ENCODE results near the gene DNTT.

GRCh38 chr10:96374985-96375830 lies 71.0 kb downstream of the DNTT start:
- TF ChIP-seq CTCF (conservative IDR thresholded peaks at IDR 0.05; ENCODE audit: low read depth in 2 of 2) (peak; percentile 84 to 100), POLR2AphosphoS5 (IDR thresholded peaks at IDR 0.05; ENCODE audit: low read depth) (no peak), REST (IDR thresholded peaks at IDR 0.05; ENCODE audit: unreplicated experiment) (no peak), EZH2 (IDR thresholded peaks at IDR 0.05; ENCODE audit: low read depth, unreplicated experiment) (no peak), EZH2phosphoT487 (IDR thresholded peaks at IDR 0.05; ENCODE audit: unreplicated experiment) (no peak), ETS1 (IDR thresholded peaks at IDR 0.05) (no peak), NANOG (IDR thresholded peaks at IDR 0.05; ENCODE audit: borderline replicate concordance) (no peak), CREB1 (CRISPR knock-in tag; IDR thresholded peaks at IDR 0.05; ENCODE audit: low read depth) (no peak), ZNF114 (CRISPR knock-in tag; IDR thresholded peaks at IDR 0.05) (no peak)

Data from GM23338 (cell line).